Astrocyte of the cerebellum (primary cell): ENCODE data around the gene MIX23.

Experiments used
- DNase-seq: peaks from one replicate; pipeline ENCODE4 v3.0.0-alpha.2; 2011; ENCODE audit warnings: low read depth
- H3K4me3 ChIP-seq: 2 replicates; pipeline ENCODE4 v1.5.1; 2011; ENCODE audit warnings: mild to moderate bottlenecking, low read depth, low read length, moderate library complexity
- in situ Hi-C: cut with HindIII; loops from 2 replicates; pipeline ENCODE4 v1.10.0; 2017; ENCODE audit warnings: low sequenced_read_pairs
- TF ChIP-seq, protein P1 (sequence below): IDR thresholded peaks from 2 replicates; pipeline ENCODE4 v1.5.1; 2012; ENCODE audit warnings: low read length, low read depth, moderate library complexity, mild to moderate bottlenecking; ENCODE audit errors: missing control alignments

The MIX23 gene

DNA sequence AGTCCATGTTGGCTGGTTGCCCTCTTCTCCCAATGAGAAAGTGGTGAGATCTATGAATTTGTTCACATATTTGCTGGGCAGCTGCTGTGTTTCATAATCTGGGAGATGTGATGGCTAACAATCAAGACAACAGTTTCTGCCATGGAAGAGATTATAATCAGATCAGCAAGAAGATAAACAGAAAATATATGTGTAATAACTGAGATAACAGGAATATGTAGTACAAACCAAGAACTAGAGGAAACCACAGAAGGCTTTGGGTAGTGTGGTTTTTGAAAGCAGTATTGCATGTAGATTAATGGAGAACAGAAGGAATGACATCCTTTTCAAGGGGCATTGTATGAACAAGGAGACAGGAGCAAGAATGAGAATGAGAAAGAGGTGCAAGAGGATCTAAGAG is 70.2 kb downstream of the MIX23 start:
- no peak overlapping the region for H3K4me3 ChIP-seq
- in situ Hi-C loops, result no loop called here
- TF ChIP-seq, protein P1, sequence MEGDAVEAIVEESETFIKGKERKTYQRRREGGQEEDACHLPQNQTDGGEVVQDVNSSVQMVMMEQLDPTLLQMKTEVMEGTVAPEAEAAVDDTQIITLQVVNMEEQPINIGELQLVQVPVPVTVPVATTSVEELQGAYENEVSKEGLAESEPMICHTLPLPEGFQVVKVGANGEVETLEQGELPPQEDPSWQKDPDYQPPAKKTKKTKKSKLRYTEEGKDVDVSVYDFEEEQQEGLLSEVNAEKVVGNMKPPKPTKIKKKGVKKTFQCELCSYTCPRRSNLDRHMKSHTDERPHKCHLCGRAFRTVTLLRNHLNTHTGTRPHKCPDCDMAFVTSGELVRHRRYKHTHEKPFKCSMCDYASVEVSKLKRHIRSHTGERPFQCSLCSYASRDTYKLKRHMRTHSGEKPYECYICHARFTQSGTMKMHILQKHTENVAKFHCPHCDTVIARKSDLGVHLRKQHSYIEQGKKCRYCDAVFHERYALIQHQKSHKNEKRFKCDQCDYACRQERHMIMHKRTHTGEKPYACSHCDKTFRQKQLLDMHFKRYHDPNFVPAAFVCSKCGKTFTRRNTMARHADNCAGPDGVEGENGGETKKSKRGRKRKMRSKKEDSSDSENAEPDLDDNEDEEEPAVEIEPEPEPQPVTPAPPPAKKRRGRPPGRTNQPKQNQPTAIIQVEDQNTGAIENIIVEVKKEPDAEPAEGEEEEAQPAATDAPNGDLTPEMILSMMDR, result no peak
- no peak for DNase-seq

DNA sequence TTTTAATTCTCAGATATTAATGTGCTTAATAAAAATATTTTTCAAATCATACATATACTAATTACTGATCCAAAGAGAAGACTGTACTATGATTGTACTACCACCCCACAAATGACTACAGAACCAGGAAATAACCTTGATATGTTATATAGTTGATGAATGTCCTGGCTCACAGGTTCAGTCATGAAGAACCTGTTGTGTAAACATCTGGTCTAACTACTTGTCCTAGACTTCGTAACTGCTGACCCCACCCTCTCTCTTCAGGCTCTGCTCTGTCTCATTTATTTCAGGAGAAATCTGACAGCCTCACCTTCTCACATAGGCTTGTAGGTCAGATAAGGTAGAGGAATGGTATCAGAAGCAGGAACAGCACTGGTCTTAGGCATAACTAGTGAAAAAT is 72.7 kb downstream of the MIX23 start:
- TF ChIP-seq, protein P1, result no peak
- no peak overlapping the region for H3K4me3 ChIP-seq
- no peak for DNase-seq
- in situ Hi-C loops, result no loop called here
